Mucosa of stomach (tissue), 1 donor: ENCODE data around the gene TMSB10.
A peak's percentile ranks its signal among the peaks of the same experiment; 100 is the strongest.
"Not testable (repeated sequence)": the region's sequence is repeated elsewhere in the genome, so short reads cannot be mapped to it uniquely, and the experiment has no call there.

ENCODE experiments used
- H3K27me3 ChIP-seq: one replicate; pipeline ENCODE4 v1.7.0; 2013; ENCODE audit warnings: mild to moderate bottlenecking, low read length; ENCODE audit not compliant: control insufficient read depth, insufficient read depth
- H3K36me3 ChIP-seq: one replicate; pipeline ENCODE4 v1.7.0; 2013; ENCODE audit warnings: low read length; ENCODE audit not compliant: control insufficient read depth, insufficient read depth
- H3K4me1 ChIP-seq: one replicate; pipeline ENCODE4 v1.7.0; 2013; ENCODE audit warnings: mild to moderate bottlenecking, low read length; ENCODE audit not compliant: control insufficient read depth, insufficient read depth
- H3K4me3 ChIP-seq: one replicate; pipeline ENCODE4 v1.7.0; 2013; ENCODE audit warnings: low read length
- H3K9ac ChIP-seq: one replicate; pipeline ENCODE4 v1.7.0; 2013; ENCODE audit warnings: mild to moderate bottlenecking, low read length, moderate library complexity
- H3K9me3 ChIP-seq: one replicate; pipeline ENCODE4 v1.7.0; 2013; ENCODE audit warnings: mild to moderate bottlenecking, low read length, moderate library complexity; ENCODE audit not compliant: control insufficient read depth
- donor health status: Pancreatic carcinoma.

The TMSB10 gene

DNA sequence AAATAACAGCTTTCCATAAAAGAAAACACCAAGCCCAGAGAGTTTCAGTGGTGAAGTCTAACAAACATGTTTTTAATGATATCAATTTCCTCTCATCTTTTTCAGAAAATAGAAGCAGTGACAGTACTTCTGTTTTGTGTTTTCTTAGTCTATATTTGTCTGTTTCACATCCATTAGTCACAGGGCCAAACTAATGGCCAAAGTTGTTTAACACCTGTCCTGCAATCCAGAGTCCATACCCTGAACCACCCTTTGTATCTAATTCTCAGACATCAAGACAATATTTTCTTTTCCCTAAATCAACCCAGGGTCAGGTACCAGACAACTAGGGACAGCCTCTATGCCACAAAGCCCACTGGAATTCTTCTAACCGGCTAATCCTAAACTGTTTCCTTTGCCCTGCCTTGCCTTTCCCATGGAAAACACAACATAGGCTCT, 25.9 kb downstream of the TMSB10 start:
- Histone ChIP-seq H3K4me1 (peaks cover 8% of the 10 kb centered on the region), H3K4me3 (no peak overlapping the region), H3K36me3 (no peaks in the 10 kb centered on the region), H3K27me3 (no peaks in the 10 kb centered on the region), H3K9ac (no peak overlapping the region), H3K9me3 (no peaks in the 10 kb centered on the region)

DNA sequence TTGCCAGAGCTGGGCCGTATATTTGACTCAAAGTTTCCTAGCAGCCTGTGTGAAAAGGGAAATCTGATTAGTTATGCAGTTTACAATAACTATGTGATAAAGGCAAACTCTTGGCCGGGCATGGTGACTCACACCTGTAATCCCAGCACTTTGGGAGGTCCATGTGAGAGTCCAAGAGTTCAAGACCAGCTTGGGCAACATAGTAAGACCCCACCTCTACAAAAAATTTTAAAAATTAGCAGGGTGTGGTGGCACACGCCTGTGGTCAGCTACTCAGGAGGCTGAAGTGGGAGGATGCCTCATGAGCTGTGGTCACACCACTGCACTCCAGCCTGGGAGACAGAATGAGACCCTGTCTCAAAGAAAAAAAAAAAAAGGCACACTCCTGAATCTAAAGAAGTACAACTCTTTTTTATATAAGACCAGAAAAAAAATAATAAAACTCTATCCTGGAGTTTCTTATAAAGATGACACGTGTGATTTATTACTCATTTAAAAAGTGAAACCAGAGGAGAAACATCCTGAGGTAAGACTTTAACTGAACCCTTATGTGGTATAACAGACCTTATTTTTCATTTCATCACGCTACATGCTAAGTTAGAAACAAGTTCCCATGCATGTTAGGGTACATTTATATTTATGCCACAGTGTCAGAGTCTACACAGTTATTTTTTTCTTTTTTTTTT, 32.9 kb downstream of the TMSB10 start:
- no peaks in the 10 kb centered on the region for H3K9me3 ChIP-seq
- H3K27me3 ChIP-seq = no peaks in the 10 kb centered on the region
- H3K4me3 ChIP-seq = no peak overlapping the region
- no peak overlapping the region for H3K9ac ChIP-seq
- H3K36me3 ChIP-seq = no peaks in the 10 kb centered on the region
- H3K4me1 ChIP-seq = peaks cover 21% of the 10 kb centered on the region

DNA sequence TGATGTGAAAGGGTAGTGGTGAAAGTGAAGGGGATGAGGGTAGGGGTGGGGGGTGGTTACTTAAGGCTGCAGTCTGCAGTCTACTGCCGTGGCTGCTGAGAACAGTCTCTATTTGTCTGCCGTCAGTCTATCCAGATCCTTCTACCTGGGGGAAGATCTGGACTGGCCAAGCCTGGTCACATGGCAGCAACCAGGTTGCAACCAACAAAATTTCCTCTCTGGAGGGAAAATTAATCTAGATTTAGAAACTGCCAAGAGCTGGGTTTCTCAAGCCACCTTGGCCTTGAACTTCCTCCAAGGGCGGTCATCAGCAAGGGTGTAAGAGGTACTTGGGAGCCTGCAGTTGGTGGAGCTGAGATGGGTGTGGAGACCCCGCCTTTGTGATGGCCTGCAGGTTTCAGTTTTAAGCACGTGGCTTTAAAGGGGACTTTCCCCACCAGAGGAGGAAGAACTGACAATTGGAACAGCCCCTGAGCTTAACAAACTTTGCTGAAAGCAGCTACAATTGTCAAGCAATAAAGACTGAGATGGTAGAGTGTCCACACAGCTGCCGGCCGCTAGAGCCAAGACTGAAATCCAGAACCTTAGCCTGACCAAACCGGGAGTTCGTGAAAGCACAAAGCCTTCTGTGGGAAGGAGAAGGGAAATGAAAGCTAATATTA, 34.1 kb downstream of the TMSB10 start:
- no peaks in the 10 kb centered on the region for H3K36me3 ChIP-seq

DNA sequence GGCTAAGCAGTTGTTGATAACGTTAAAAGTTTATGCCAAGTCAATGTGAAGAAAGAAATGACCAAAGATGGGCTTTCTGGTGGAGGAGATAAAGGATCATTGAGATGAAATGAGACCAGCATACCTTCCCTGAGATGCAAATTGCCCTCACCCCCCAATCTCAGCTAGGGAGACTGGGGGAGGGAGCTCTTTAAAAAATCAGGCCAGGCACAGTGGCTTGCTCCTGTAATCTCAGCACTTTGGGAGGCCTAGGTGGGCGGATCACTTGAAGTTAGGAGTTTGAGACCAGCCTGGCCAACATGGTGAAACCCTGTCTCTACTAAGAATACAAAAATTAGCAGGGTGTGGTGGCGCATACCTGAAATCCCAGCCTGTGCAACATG, 34.6 kb downstream of the TMSB10 start:
- Histone ChIP-seq H3K4me1 (peaks cover 21% of the 10 kb centered on the region), H3K4me3 (peak overlapping the region; percentile 11), H3K9ac (peak overlapping the region; percentile 52)

More for the DNA sequence above, 34.1 kb downstream of the TMSB10 start:
- H3K9me3 ChIP-seq = no peaks in the 10 kb centered on the region
- peaks cover 21% of the 10 kb centered on the region for H3K4me1 ChIP-seq
- no peaks in the 10 kb centered on the region for H3K27me3 ChIP-seq
- peak overlapping the region; percentile 52 for H3K9ac ChIP-seq
- peak overlapping the region; percentile 11 for H3K4me3 ChIP-seq

DNA sequence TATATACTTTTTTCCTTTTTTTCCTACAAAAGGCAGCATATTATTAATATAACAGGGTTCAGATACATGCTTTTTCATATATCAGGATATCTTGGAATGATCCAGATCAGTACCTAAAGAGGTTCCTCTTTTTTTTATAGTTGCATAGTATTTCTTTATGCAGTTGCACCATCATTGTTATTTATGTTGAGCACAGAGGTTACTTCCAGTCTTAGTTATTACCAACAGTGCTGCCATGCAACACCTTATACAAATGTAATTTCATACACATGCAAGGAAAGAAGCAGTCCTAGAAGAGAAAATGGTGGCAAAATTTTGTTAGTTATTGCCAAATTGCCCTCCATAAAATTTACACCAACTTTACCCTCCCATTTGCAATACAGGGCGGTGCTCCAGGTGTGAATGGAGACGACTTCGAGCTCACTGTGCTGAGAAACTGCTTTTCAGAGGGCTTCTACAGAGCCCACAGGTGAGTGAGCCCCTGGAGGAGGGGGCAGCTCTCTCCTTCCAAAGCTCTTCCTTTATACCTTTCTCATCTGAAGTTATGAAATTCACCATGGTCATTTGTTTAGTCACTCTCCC, 35.5 kb downstream of the TMSB10 start:
- peaks cover 21% of the 10 kb centered on the region for H3K4me1 ChIP-seq
- H3K36me3 ChIP-seq = no peaks in the 10 kb centered on the region
- no peak overlapping the region for H3K4me3 ChIP-seq
- H3K9ac ChIP-seq = no peak overlapping the region
- H3K27me3 ChIP-seq = no peaks in the 10 kb centered on the region
- no peaks in the 10 kb centered on the region for H3K9me3 ChIP-seq

More for the DNA sequence above, 34.6 kb downstream of the TMSB10 start:
- no peaks in the 10 kb centered on the region for H3K27me3 ChIP-seq
- H3K9me3 ChIP-seq = no peaks in the 10 kb centered on the region
- H3K36me3 ChIP-seq = no peaks in the 10 kb centered on the region

DNA sequence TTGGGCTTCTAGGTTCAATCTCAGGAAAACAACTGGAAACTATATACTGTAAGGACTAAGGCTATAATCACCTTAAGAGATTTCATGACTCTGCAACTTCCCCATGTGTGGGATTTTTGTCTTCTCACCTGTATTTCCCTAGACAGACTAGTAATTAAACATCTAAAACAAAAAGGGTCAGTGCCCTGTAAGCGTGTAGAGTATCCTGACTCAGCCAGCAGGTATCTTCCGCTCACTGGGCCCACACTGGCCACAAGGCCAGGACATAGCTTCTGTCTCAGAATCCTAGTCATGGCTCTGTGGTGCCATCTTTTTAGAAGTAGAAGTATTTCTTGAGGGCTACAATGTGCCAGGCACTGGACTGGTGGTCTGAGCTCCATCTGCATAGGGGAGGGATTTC, 36.7 kb downstream of the TMSB10 start:
- no peak overlapping the region for H3K4me3 ChIP-seq
- no peak overlapping the region for H3K9ac ChIP-seq
- no peaks in the 10 kb centered on the region for H3K27me3 ChIP-seq
- peaks cover 32% of the 10 kb centered on the region for H3K4me1 ChIP-seq
- H3K9me3 ChIP-seq = no peaks in the 10 kb centered on the region
- no peaks in the 10 kb centered on the region for H3K36me3 ChIP-seq

DNA sequence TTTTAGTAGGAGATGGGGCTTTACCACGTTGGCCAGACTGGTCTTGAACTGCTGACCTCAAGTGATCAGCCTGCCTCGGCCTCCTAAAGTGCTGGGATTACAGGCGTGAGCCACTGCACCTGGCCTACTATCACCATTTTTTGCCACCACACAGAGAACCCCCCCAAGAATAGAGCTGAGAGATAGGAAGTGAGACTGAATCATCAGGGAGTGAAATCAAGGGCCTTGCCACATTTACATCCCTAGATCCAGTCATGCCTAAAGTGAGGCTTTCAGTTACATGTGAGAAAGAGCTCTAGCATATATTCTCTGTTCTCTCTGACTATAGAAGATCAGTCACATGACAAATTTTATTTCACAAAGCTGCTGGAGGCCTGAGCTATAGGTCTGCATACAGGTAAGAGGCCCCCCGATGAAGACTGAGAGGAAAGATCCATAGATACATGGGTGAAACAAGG, 37.5 kb downstream of the TMSB10 start:
- no peaks in the 10 kb centered on the region for H3K27me3 ChIP-seq
- no peaks in the 10 kb centered on the region for H3K36me3 ChIP-seq
- H3K4me1 ChIP-seq = peaks cover 35% of the 10 kb centered on the region
- H3K4me3 ChIP-seq = no peak overlapping the region
- H3K9me3 ChIP-seq = no peaks in the 10 kb centered on the region
- H3K9ac ChIP-seq = no peak overlapping the region

DNA sequence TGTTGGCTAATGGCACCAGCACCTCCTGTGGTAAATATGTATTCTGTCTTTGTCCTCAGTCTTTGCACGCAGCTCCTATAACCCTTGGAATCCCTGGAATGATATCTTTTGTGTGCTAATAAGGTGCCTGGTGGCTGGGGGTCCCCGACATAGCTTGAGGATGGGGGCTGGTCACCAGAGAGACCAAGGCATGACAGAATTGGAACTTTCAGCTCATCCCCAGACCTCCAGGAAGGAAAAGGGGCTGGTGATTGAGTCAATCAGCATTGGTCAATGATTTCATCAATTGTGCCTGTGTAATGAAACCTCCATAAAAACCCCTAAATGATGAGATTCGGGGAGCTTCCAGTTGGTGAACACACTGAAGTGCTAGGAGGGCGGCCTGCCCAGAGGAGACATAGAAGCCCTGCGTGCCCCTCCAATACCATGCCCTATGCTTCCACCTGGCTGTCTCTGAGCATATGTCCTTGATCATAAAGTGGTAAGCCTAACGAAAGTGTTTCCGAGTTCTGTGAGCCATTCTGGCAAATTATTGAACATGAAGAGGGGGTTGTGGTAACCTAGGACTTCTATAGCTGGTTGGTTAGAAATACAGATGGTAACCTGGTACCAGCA, 38.9 kb downstream of the TMSB10 start:
- no peaks in the 10 kb centered on the region for H3K9me3 ChIP-seq
- H3K36me3 ChIP-seq = no peaks in the 10 kb centered on the region
- no peak overlapping the region for H3K9ac ChIP-seq
- no peak overlapping the region for H3K4me3 ChIP-seq
- H3K4me1 ChIP-seq = peaks cover 22% of the 10 kb centered on the region
- no peaks in the 10 kb centered on the region for H3K27me3 ChIP-seq

DNA sequence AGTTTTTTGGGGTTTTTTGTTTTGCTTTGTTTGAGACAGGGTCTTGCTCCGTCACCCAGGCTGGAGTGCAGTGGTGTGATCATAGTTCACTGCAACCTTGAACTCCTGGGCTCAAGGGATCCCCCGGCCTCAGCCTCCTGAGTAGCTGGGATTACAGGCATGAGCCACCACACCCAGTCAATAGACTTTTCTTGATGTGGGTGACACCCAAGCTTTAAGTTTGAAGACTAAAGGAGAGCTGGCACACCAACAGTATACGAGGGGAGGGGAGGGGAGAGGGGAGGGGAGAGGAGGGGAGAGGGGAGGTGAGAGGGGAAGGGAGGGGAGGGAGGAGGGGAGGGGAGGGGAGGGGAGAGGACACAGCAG, 40.4 kb downstream of the TMSB10 start:
- peak overlapping the region; percentile 42 for H3K9ac ChIP-seq
- not testable (repeated sequence) for H3K9me3 ChIP-seq, H3K4me3 ChIP-seq, H3K27me3 ChIP-seq, H3K36me3 ChIP-seq
- H3K4me1 ChIP-seq = peaks cover 13% of the 10 kb centered on the region

DNA sequence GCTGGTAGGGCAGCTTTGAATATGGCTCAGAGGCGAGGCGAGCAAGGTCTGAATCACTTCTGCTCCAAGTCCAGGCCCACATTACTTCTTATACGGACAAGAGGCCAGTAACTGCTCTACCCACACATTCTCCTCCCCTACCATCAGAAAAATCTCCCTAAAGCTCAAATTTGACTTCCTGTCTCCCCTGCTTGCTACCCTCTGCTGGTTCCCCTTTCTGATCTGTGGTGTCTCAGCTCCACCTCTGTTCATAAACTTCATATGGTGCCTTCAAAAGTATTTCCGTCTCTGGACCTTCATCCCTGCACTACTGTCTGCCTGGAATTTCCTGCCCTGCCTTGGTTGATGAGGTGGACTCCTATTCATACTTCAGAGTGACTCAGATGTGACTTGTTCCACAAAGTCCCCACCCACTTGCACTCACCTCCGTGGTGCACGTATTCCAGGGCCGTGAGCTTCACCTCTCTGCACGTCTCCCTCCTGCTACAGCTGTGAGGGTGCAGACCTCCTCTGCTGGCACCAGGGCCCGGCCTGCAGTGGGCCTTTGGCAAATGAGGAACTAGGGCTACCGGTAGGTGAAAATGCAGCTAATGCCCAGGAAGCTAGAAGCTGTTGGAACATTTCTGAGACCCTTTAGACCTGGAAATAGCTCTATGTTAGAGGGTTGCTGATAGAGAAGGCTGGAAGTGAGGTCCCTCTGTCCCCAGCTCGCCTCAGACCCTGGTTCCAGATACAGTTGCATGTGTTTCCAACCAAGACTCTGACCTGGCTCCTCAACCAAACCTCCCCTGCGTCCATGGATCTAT, 41.0 kb downstream of the TMSB10 start:
- Histone ChIP-seq H3K27me3 (no peaks in the 10 kb centered on the region), H3K36me3 (no peaks in the 10 kb centered on the region), H3K4me1 (peaks cover 13% of the 10 kb centered on the region), H3K9ac (peak overlapping the region; percentile 42), H3K9me3 (no peaks in the 10 kb centered on the region), H3K4me3 (no peak overlapping the region)

DNA sequence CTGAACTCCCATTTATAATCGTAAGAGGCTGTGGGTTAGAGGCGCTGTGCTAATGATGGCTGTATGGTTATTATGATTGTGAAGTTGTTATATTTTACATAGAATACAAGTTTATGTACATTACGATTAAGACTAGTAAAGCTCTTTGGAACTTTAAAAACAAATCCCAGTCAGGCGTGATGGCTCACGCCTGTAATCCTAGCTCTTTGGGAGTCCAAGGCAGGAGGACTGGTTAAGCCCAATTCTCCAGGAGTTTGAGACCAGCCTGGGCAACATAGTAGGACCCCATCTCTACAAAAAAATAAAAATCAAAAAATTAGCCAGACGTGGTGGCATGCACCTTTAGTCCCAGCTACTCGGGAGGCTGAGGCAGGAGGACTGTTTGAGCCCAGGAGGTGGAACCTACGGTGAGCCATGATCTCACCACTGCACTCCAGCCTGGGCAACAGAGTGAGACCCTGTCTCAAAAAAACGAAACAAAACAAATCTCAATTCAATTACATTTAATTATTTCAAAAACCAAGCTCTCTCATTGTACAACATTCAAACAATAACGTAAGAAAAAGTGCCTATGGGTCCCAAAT, 41.6 kb downstream of the TMSB10 start:
- Histone ChIP-seq H3K9me3 (no peaks in the 10 kb centered on the region), H3K4me3 (no peak overlapping the region), H3K4me1 (peaks cover 13% of the 10 kb centered on the region), H3K9ac (peak overlapping the region; percentile 42), H3K27me3 (no peaks in the 10 kb centered on the region), H3K36me3 (no peaks in the 10 kb centered on the region)
